RPMI8226 (cell line): ENCODE measurements around the gene RHO.
A peak's percentile ranks its signal among the peaks of the same experiment; 100 is the strongest.

ENCODE experiments used
- DNase-seq: peaks from one replicate; pipeline ENCODE4 v3.0.0-alpha.2; 2015

The RHO gene

GRCh38 chr3:129548104-129548965 is 19.9 kb downstream of the RHO start:
- DNase-seq: no peak

- DNase-seq: no peak
These were observed 20.8 kb downstream of the RHO start for GRCh38 chr3:129549006-129549800.

GRCh38 chr3:129549805-129550204 is 21.4 kb downstream of the RHO start:
- DNase-seq: no peak

- DNase-seq: peak; percentile 54
These were observed 24.0 kb downstream of the RHO start for GRCh38 chr3:129552287-129553050.

GRCh38 chr3:129553171-129553570 is 24.7 kb downstream of the RHO start:
- DNase-seq: no peak

GRCh38 chr3:129553719-129554118 is 25.3 kb downstream of the RHO start:
- DNase-seq: no peak

GRCh38 chr3:129554356-129555152 is 26.1 kb downstream of the RHO start:
- DNase-seq: no peak

GRCh38 chr3:129555153-129555550 is 26.7 kb downstream of the RHO start:
- DNase-seq: no peak

GRCh38 chr3:129555616-129556357 is 27.3 kb downstream of the RHO start:
- DNase-seq: no peak

GRCh38 chr3:129556358-129556695 is 27.9 kb downstream of the RHO start:
- DNase-seq: no peak

- no peak for DNase-seq
These were observed 28.6 kb downstream of the RHO start for GRCh38 chr3:129556890-129557547.

GRCh38 chr3:129557548-129557894 is 29.1 kb downstream of the RHO start:
- no peak for DNase-seq

- no peak for DNase-seq
These were observed 29.8 kb downstream of the RHO start for GRCh38 chr3:129558081-129558771.

GRCh38 chr3:129558772-129559564 is 30.5 kb downstream of the RHO start:
- DNase-seq: peak; percentile 72

- no peak for DNase-seq
These were observed 31.2 kb downstream of the RHO start for GRCh38 chr3:129559565-129560079.

- DNase-seq: no peak
These were observed 31.9 kb downstream of the RHO start for GRCh38 chr3:129560269-129560787.

- DNase-seq: no peak
These were observed 32.6 kb downstream of the RHO start for GRCh38 chr3:129560911-129561594.

- no peak for DNase-seq
These were observed 33.3 kb downstream of the RHO start for GRCh38 chr3:129561619-129562248.
